Thyroid gland (tissue), 4 donors: ENCODE results near the gene TBC1D2B. TPM values are rescaled to one million over a fixed set of nuclear protein-coding genes. Genes with fewer than 3 reads are reported as not detected.
A peak's percentile ranks its signal among the peaks of the same experiment; 100 is the strongest.
"Not testable (repeated sequence)": the region's sequence is repeated elsewhere in the genome, so short reads cannot be mapped to it uniquely, and the experiment has no call there.

Source experiments
- DNase-seq, 2 donors: peaks; one replicate each; pipeline ENCODE4 v3.0.0-alpha.2; 2019
- H3K27ac ChIP-seq, 3 donors: fragments of 200-600 bp; sonication (generic); 1 replicate in 2 of 3; 2 replicates in 1 of 3; pipeline ENCODE4 v1.5.1; 2016 to 2019; ENCODE audit warnings: mild to moderate bottlenecking in 1 of 3, moderate library complexity in 1 of 3
- H3K27me3 ChIP-seq: fragments of 200-600 bp; sonication (generic); one replicate; pipeline ENCODE4 v1.5.1; 2019
- H3K36me3 ChIP-seq, 2 donors: fragments of 200-600 bp; sonication (generic); one replicate each; pipeline ENCODE4 v1.5.1; 2016 to 2019
- H3K4me1 ChIP-seq, 2 donors: fragments of 200-600 bp; sonication (generic); one replicate each; pipeline ENCODE4 v1.5.1; 2017 to 2019
- H3K4me3 ChIP-seq, 3 donors: fragments of 200-600 bp; sonication (generic); replicated peaks in 1 of 3; 1 replicate in 2 of 3; 2 replicates in 1 of 3; pipeline ENCODE4 v1.5.1; 2016; ENCODE audit warnings: mild to moderate bottlenecking in 1 of 3
- H3K9me3 ChIP-seq: fragments of 200-600 bp; sonication (generic); one replicate; pipeline ENCODE4 v1.5.1; 2017
- POLR2A ChIP-seq, 2 donors: fragments of 450-650 bp; IDR thresholded peaks; one replicate each; pipeline ENCODE4 v1.6.1; 2017; ENCODE audit warnings: antibody characterized with exemption in 2 of 2, mild to moderate bottlenecking in 2 of 2, moderate library complexity in 1 of 2
- WGBS, 2 donors: methylation state at CpG; one replicate each; pipeline ENCODE4 v1.1.5; 2017; 5-methylcytosine and 5-hydroxymethylcytosine counted together
- intact Hi-C: fragments of 100-400 bp; cut with DNase I; formaldehyde crosslinking; loops from one replicate; pipeline ENCODE4 v1.15.1; 2023
- total RNA-seq, 4 donors: library from RNA; depleted of rRNA; stranded (reverse); fragments of >200 nt; gene quantifications; one replicate each; pipeline ENCODE4 v1.2.3, GENCODE V29; 2016
- TF ChIP-seq, protein P1 (sequence below), 6 experiments: fragments of 200-600 bp in 3 of 6; fragments of 450-650 bp in 3 of 6; sonication (generic) in 3 of 6; IDR thresholded peaks; one replicate each; pipeline ENCODE4 v1.5.1; 2016 to 2019; ENCODE audit warnings: antibody characterized with exemption in 6 of 6, mild to moderate bottlenecking in 2 of 6, inconsistent platforms in 1 of 6, moderate library complexity in 1 of 6

The TBC1D2B gene
- total RNA-seq, 4 donors from 2014 or later: 32.8 to 54.0 (median 40.1) TPM

DNA sequence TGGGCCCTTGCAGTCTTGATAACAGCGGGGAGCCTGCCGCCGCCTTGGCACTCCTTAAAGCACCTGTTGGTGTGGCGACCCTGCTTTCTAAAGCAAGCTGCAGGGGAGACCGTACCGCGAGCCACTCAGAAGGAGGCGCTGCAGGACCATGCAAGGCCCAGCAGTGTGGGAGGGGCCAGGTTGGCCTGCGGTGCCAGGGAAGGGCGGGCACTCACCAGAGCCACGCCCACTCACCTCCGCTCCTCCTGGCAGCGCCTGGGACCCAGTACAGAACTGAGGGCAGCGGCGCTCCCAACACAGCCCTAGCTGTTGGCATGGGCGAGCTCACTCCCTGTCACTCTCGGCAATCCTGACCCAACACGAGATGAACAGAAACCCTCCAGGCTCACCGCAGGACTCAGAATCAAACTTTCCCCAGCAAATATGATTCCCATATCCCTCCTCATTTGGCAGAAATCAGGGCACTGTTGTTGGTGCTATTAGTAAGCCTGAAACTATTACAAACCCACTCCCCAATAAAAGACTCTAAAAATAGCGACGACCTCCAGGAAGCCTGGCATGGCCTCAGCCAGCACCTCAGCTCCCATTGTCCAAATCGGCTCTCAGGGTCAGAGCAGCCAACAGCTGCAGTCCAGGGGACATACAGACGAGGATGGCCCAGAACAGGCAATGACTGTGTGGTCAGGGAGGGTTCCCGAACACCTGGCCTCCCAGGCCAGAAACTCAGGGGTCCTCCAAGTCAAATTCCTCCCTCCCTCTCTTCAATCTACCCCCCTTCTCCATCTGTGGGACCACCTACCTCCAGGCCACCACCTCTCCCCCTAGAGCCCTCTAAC, 77.2 kb downstream of the TBC1D2B start:
- Histone ChIP-seq H3K4me1 (peaks cover 10 to 15% of the 10 kb centered on the region in 2 donors), H3K27ac (no peak overlapping the region), H3K36me3 (peaks cover 21 to 28% of the 10 kb centered on the region in 2 donors), H3K4me3 (no peak overlapping the region), H3K27me3 (no peaks in the 10 kb centered on the region), H3K9me3 (no peaks in the 10 kb centered on the region)
- peak; percentile 73 for DNase-seq
- TF ChIP-seq POLR2A (IDR thresholded peaks at IDR 0.05): no peak
- TF ChIP-seq, protein P1, sequence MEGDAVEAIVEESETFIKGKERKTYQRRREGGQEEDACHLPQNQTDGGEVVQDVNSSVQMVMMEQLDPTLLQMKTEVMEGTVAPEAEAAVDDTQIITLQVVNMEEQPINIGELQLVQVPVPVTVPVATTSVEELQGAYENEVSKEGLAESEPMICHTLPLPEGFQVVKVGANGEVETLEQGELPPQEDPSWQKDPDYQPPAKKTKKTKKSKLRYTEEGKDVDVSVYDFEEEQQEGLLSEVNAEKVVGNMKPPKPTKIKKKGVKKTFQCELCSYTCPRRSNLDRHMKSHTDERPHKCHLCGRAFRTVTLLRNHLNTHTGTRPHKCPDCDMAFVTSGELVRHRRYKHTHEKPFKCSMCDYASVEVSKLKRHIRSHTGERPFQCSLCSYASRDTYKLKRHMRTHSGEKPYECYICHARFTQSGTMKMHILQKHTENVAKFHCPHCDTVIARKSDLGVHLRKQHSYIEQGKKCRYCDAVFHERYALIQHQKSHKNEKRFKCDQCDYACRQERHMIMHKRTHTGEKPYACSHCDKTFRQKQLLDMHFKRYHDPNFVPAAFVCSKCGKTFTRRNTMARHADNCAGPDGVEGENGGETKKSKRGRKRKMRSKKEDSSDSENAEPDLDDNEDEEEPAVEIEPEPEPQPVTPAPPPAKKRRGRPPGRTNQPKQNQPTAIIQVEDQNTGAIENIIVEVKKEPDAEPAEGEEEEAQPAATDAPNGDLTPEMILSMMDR (IDR thresholded peaks at IDR 0.05): peak in 5 of 6 experiments; percentile 27 to 66 (median 49)
- 69 to 73% methylated on average over 17 to 20 of the region's 24 CpGs for WGBS, 2 donors
- intact Hi-C loops: no loop called here

DNA sequence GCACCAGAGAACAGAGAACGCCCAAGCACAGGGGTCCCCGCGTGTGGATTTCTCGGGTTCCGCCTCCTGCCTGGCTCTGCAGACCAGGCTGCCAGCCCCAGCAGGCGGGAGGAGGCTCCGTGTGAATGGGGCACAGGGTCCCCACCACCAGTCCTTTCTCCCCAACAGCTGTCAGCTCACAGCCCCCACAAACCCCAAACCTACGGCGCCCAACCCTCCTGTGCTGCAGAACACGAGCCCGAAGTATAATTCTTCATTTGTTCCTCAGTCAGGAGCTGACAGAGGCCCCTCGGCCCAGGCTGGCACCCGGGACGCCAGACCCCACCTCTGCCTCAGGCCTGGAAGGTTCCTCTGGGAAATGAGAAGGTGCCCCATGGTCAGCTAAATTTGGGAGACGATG, 78.0 kb downstream of the TBC1D2B start:
- TF ChIP-seq POLR2A (IDR thresholded peaks at IDR 0.05): no peak
- TF ChIP-seq, protein P1 (IDR thresholded peaks at IDR 0.05): no peak
- intact Hi-C loops: no loop called here
- no peak overlapping the region for H3K27ac ChIP-seq
- no peaks in the 10 kb centered on the region for H3K9me3 ChIP-seq
- H3K4me3 ChIP-seq: no peak overlapping the region
- no peak for DNase-seq
- 91 to 94% methylated on average over 15 of the region's 15 CpGs for WGBS, 2 donors
- peaks cover 3 to 7% of the 10 kb centered on the region in 2 donors for H3K4me1 ChIP-seq
- H3K36me3 ChIP-seq: peaks cover 21 to 28% of the 10 kb centered on the region in 2 donors
- H3K27me3 ChIP-seq: no peaks in the 10 kb centered on the region

DNA sequence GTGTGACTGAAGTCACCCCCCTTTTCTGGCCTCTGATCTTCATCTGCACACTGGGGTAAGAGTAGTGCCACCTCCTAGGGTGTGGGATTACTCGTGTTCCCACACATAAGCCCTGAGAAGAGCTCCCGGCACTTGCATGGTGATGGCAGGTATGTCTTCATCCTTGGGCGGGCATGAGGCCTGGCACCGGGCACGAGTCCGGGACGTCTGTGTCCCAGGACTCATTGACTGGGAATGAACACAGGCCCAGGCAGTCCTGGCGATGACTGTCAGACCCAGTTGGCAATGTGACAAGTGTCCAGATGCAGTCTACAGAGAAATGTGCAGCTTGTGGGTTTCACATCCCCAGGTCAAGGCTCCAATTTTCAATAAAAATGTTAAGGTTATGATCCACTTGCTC, 78.9 kb downstream of the TBC1D2B start:
- intact Hi-C loops: no loop called here
- WGBS, 2 donors: 87 to 96% methylated on average over 8 of the region's 8 CpGs
- H3K36me3 ChIP-seq: peaks cover 21 to 28% of the 10 kb centered on the region in 2 donors
- no peak for DNase-seq
- H3K4me1 ChIP-seq: peaks cover 0 to 9% of the 10 kb centered on the region in 2 donors
- H3K4me3 ChIP-seq: no peak overlapping the region
- H3K27me3 ChIP-seq: no peaks in the 10 kb centered on the region
- TF ChIP-seq, protein P1 (IDR thresholded peaks at IDR 0.05): no peak
- TF ChIP-seq POLR2A (IDR thresholded peaks at IDR 0.05): no peak
- H3K27ac ChIP-seq: no peak overlapping the region
- no peaks in the 10 kb centered on the region for H3K9me3 ChIP-seq

DNA sequence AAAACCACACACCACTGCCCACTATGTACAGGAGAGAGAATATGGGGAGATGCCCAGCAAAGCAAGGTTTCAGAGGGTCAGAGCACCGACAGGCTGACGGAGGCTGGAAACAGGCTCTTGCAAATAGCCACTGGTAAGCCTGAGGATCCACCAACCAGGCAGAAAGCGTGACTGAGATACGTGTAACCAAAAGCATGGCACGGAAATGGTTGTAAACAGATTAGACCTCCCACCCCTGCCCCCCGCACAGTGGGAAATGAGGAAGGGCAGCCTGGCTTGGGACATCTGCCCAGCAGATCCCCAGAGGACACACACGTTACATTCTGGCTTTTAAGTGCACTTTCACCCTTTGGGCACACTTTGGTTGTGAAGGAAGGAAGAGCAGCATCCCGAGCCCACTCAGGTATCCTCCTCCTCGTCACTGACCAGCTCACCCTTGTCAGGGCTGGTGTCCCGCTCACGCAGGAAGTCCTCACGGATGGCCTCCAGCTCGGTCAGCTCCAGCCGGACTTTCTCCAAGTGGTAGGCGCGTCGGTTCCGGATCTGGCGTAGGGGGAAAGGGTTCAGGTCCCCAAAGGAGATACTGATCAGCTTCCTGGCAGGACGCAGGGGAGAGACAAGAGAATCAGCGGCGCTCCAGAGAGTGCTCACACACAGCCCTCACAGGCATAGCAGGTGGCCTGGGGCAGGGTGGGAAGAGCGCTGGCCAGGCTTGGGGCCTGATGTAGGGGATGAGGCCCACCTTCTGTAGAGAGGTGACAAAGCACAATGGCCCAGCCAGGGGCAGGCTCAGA, 79.6 kb downstream of the TBC1D2B start:
- H3K4me3 ChIP-seq, H3K27me3 ChIP-seq, H3K9me3 ChIP-seq, H3K27ac ChIP-seq, intact Hi-C loops, DNase-seq: not testable (repeated sequence)
- H3K4me1 ChIP-seq: peaks cover 0 to 15% of the 10 kb centered on the region in 2 donors
- peaks cover 21% of the 10 kb centered on the region in 2 donors for H3K36me3 ChIP-seq
- WGBS, 2 donors: 85 to 92% methylated on average over 20 to 23 of the region's 23 CpGs

DNA sequence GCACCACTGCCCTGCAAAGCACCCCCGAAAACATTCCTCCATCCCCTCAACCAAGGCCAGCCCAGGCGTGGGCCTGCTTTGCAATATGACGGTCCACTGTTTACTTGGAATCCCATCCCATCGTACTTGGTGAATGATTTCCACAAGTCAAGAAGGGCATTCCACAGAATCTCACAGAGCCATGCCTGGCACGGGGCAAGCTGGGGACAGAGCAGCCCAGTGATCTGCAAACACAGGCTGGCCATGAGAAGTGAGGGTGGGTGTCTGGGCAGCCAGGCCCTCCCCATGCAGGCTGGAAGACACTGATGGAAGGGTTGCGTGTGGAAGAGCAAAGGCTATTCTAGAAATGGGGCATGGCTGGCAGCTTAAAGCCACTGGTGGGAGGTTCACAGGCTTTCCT, 80.3 kb downstream of the TBC1D2B start:
- intact Hi-C loops, H3K27me3 ChIP-seq, H3K27ac ChIP-seq, DNase-seq, H3K4me3 ChIP-seq, H3K9me3 ChIP-seq: not testable (repeated sequence)
- WGBS, 2 donors: 85 to 92% methylated on average over 6 of the region's 6 CpGs
- Histone ChIP-seq H3K36me3 (peaks cover 14 to 17% of the 10 kb centered on the region in 2 donors), H3K4me1 (peaks cover 0 to 20% of the 10 kb centered on the region in 2 donors)

DNA sequence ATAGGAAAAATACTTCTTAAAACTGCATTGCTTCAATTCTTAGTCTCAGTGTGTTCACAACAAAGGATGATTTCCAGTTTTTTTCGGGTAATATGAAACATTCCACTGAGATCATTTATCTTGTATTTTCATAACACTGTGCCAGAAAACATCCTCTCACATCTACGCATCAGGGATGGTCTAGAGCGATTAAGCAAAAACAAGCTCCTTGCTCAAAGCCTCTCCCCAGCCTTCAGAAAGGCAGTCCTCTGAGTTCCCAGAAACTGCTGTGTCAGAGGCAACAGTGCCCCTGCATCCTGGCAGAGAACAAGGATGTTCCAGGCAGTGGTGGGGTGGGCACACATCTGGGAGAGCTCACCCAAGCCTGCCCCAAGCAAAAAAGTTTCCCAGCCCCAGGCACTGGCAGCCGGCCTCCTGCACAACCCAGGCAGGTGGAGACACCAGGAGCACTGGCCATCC, 80.8 kb downstream of the TBC1D2B start:
- Histone ChIP-seq H3K36me3 (peaks cover 10 to 12% of the 10 kb centered on the region in 2 donors), H3K4me1 (peaks cover 0 to 24% of the 10 kb centered on the region in 2 donors)
- H3K27ac ChIP-seq, H3K4me3 ChIP-seq, H3K9me3 ChIP-seq, intact Hi-C loops, DNase-seq, H3K27me3 ChIP-seq: not testable (repeated sequence)
- 77 to 84% methylated on average over 4 of the region's 4 CpGs for WGBS, 2 donors

DNA sequence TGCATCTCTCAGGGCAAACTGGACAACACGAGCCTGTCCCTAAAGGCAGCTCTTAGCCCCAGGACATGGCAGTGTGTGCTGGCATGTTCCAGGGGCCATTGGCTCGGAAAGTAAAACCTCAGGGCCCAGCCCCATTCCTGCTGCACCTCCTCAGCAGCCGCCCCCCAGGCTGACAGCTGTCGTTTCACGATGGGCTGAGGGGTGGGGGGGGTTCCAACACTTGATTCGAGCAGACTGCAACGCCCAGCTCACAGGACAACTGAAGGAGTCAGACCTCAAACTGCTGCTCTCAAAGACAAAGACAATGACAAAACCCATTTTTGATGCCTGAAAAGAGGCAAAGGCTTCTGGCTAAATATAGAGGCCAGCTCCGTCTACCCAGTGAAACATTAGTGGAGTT, 81.3 kb downstream of the TBC1D2B start:
- H3K27ac ChIP-seq, intact Hi-C loops, H3K4me3 ChIP-seq, H3K27me3 ChIP-seq, H3K36me3 ChIP-seq, DNase-seq, H3K9me3 ChIP-seq: not testable (repeated sequence)
- H3K4me1 ChIP-seq: peaks cover 0 to 26% of the 10 kb centered on the region in 2 donors
- WGBS, 2 donors: 73 to 78% methylated on average over 7 to 8 of the region's 8 CpGs

DNA sequence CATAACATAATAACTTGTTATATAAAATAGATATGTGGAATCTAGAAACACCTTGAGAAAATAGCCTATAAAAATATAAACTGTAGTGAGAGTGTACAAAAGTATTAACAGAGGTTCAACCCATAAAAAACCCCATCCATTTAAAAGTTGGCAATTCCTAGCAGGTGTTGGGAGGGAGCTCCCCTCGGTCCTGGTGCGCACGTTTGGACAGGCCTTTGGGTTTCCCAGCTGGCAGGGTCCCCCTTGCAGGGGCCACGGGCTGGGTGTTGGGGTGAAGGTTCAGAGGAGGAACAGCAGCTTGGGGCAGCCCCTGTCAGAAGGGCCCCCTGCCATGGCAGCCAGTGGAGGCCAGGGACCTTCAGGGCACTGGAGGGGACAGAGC, 82.0 kb downstream of the TBC1D2B start:
- 86 to 92% methylated on average over 4 of the region's 4 CpGs for WGBS, 2 donors
- H3K36me3 ChIP-seq, H3K4me3 ChIP-seq, H3K27ac ChIP-seq, intact Hi-C loops, H3K27me3 ChIP-seq, DNase-seq, H3K9me3 ChIP-seq: not testable (repeated sequence)
- H3K4me1 ChIP-seq: peaks cover 0 to 33% of the 10 kb centered on the region in 2 donors

DNA sequence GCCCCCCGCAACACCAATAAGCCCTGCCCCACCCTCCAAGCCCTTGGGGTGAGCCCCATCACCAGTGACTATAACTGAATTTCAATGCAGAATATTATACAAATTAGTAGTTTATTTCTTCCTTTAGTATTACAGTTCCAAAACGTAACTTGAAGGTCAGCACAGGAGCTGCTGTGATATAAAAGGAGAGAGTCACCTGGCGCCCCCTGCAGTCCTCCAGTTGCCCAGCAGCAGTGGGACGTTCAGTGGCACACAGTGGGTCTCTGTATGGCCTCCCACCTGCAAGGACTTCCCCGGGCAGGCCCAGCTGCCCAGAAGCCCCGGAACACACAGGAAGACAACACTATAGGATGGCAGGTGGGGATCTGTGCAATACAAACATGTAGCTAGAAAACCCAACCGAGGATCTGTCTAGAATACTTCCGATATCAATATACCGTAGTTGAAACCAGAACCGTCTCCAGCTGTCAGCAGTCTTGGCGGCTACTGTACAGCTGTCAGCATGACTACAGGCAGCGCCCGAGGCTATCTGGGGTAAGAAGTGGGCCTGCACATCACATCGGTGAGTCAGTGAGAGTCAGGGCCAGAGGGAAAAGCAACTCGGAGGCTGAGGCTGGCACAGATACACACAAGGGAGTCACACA, 82.5 kb downstream of the TBC1D2B start:
- H3K4me3 ChIP-seq, H3K36me3 ChIP-seq, DNase-seq, intact Hi-C loops, H3K27me3 ChIP-seq, H3K9me3 ChIP-seq, H3K27ac ChIP-seq: not testable (repeated sequence)
- WGBS, 2 donors: 79 to 87% methylated on average over 10 to 13 of the region's 15 CpGs
- peaks cover 0 to 38% of the 10 kb centered on the region in 2 donors for H3K4me1 ChIP-seq
